H9 (cell line): Measurements from ENCODE around the gene ARID1B. TPM values are rescaled to one million over a fixed set of nuclear protein-coding genes. Genes with fewer than 3 reads are reported as not detected.

Experiments
- DNase-seq: peaks from one replicate; pipeline ENCODE4 v3.0.0-alpha.2; 2017
- H2AFZ ChIP-seq: one replicate; pipeline ENCODE4 v1.6.1; 2013; ENCODE audit warnings: mild to moderate bottlenecking, low read length, control low read depth, moderate library complexity
- H2AK5ac ChIP-seq: 2 replicates; pipeline ENCODE4 v1.6.1; 2013; ENCODE audit warnings: low read length, control low read depth, mixed read lengths; ENCODE audit not compliant: insufficient read length
- H2BK120ac ChIP-seq: one replicate; pipeline ENCODE4 v1.6.1; 2013; ENCODE audit warnings: low read depth, mild to moderate bottlenecking, low read length, control low read depth, inconsistent platforms; ENCODE audit not compliant: poor library complexity, severe bottlenecking
- H2BK12ac ChIP-seq: 2 replicates; pipeline ENCODE4 v1.6.1; 2013; ENCODE audit warnings: low read length, control low read depth, mixed read lengths, low read depth; ENCODE audit not compliant: insufficient read length
- H2BK15ac ChIP-seq: 2 replicates; pipeline ENCODE4 v1.6.1; 2013; ENCODE audit warnings: low read depth, low read length, control low read depth
- H2BK20ac ChIP-seq: one replicate; pipeline ENCODE4 v1.6.1; 2013; ENCODE audit warnings: low read depth, mild to moderate bottlenecking, low read length, control low read depth, inconsistent platforms; ENCODE audit not compliant: poor library complexity, severe bottlenecking
- H2BK5ac ChIP-seq: 2 replicates; pipeline ENCODE4 v1.6.1; 2013; ENCODE audit warnings: low read length, control low read depth, mixed read lengths; ENCODE audit not compliant: insufficient read length
- H3K14ac ChIP-seq: 2 replicates; pipeline ENCODE4 v1.6.1; 2013; ENCODE audit warnings: low read length, control low read depth; ENCODE audit not compliant: insufficient read depth
- H3K18ac ChIP-seq: 2 replicates; pipeline ENCODE4 v1.6.1; 2013; ENCODE audit warnings: low read depth, mild to moderate bottlenecking, mixed read lengths, low read length, control low read depth; ENCODE audit not compliant: insufficient read length
- H3K23ac ChIP-seq: 2 replicates; pipeline ENCODE4 v1.6.1; 2013; ENCODE audit warnings: low read length, control low read depth, mixed read lengths, low read depth; ENCODE audit not compliant: insufficient read length
- H3K23me2 ChIP-seq: 2 replicates; pipeline ENCODE4 v1.6.1; 2013; ENCODE audit warnings: low read depth, mild to moderate bottlenecking, mixed read lengths, low read length, control low read depth; ENCODE audit not compliant: insufficient read length, poor library complexity, severe bottlenecking
- H3K27ac ChIP-seq: 2 replicates; pipeline ENCODE4 v1.5.1; 2013; ENCODE audit warnings: low read length, control low read depth, mixed read lengths, low read depth; ENCODE audit not compliant: insufficient read length
- H3K27me3 ChIP-seq: 2 replicates; pipeline ENCODE4 v1.6.1; 2013; ENCODE audit warnings: low read length, control low read depth, inconsistent platforms; ENCODE audit not compliant: insufficient read depth
- H3K4ac ChIP-seq: 2 replicates; pipeline ENCODE4 v1.6.1; 2013; ENCODE audit warnings: low read depth, mild to moderate bottlenecking, control low read depth, inconsistent platforms, low read length, moderate library complexity
- H3K4me1 ChIP-seq: 2 replicates; pipeline ENCODE4 v1.6.1; 2013; ENCODE audit warnings: low read length, control low read depth, inconsistent platforms; ENCODE audit not compliant: insufficient read depth
- H3K4me2 ChIP-seq: 2 replicates; pipeline ENCODE4 v1.6.1; 2013; ENCODE audit warnings: low read length, control low read depth, mixed read lengths; ENCODE audit not compliant: insufficient read length, insufficient read depth
- H3K56ac ChIP-seq: 2 replicates; pipeline ENCODE4 v1.6.1; 2013; ENCODE audit warnings: low read depth, mild to moderate bottlenecking, mixed read lengths, low read length, control low read depth; ENCODE audit not compliant: insufficient read length
- H3K79me1 ChIP-seq: 2 replicates; pipeline ENCODE4 v1.6.1; 2013; ENCODE audit warnings: low read depth, mild to moderate bottlenecking, moderate library complexity, low read length, control low read depth, inconsistent platforms; ENCODE audit not compliant: insufficient read depth, poor library complexity, severe bottlenecking
- H3K79me2 ChIP-seq: 2 replicates; pipeline ENCODE4 v1.6.1; 2013; ENCODE audit warnings: low read length, control low read depth, inconsistent platforms; ENCODE audit not compliant: insufficient read depth
- H3K9ac ChIP-seq: 2 replicates; pipeline ENCODE4 v1.6.1; 2013; ENCODE audit warnings: low read length, control low read depth, mixed read lengths; ENCODE audit not compliant: insufficient read length; ENCODE audit errors: extremely low read depth
- H3K9me3 ChIP-seq: one replicate; pipeline ENCODE4 v1.6.1; 2013; ENCODE audit warnings: low read depth, low read length, inconsistent platforms; ENCODE audit not compliant: control insufficient read depth
- H3T11ph ChIP-seq: one replicate; pipeline ENCODE4 v1.6.1; 2013; ENCODE audit warnings: mild to moderate bottlenecking, low read length, control low read depth, inconsistent platforms
- H4K20me1 ChIP-seq: one replicate; pipeline ENCODE4 v1.6.1; 2013; ENCODE audit not compliant: control insufficient read depth, insufficient read length, insufficient read depth
- H4K5ac ChIP-seq: 2 replicates; pipeline ENCODE4 v1.6.1; 2013; ENCODE audit warnings: low read depth, mild to moderate bottlenecking, mixed read lengths, low read length, control low read depth; ENCODE audit not compliant: insufficient read length
- H4K8ac ChIP-seq: replicated peaks from 2 replicates; pipeline ENCODE4 v1.6.1; 2013; ENCODE audit warnings: low read length, control low read depth, mixed read lengths, low read depth; ENCODE audit not compliant: insufficient read length
- H4K91ac ChIP-seq: 2 replicates; pipeline ENCODE4 v1.6.1; 2013; ENCODE audit warnings: low read depth, mild to moderate bottlenecking, moderate library complexity, mixed read lengths, low read length, control low read depth; ENCODE audit not compliant: insufficient read length
- H3K27ac Mint-ChIP-seq, 3 experiments: 2 replicates in 2 of 3; 3 replicates in 1 of 3; pipeline ENCODE4 v1.8.0; 2020 to 2021; ENCODE audit warnings: mixed read lengths in 3 of 3, mild to moderate bottlenecking in 1 of 3, moderate library complexity in 1 of 3
- H3K27me3 Mint-ChIP-seq: 2 replicates; pipeline ENCODE4 v1.8.0; 2021; ENCODE audit warnings: low read depth, mild to moderate bottlenecking, moderate library complexity, mixed read lengths
- H3K36me3 Mint-ChIP-seq, 3 experiments: 2 replicates in 2 of 3; 3 replicates in 1 of 3; pipeline ENCODE4 v1.8.0; 2020 to 2021; ENCODE audit warnings: low read depth in 3 of 3, mixed read lengths in 3 of 3; ENCODE audit not compliant: insufficient read depth in 1 of 3
- H3K4me1 Mint-ChIP-seq, 2 experiments: 2 replicates each; pipeline ENCODE4 v1.8.0; 2020; ENCODE audit warnings: mixed read lengths in 2 of 2
- H3K4me3 Mint-ChIP-seq, 2 experiments: 2 replicates in 1 of 2; 3 replicates in 1 of 2; pipeline ENCODE4 v1.8.0; 2020 to 2021; ENCODE audit warnings: mild to moderate bottlenecking in 2 of 2, mixed read lengths in 2 of 2, moderate library complexity in 1 of 2
- H3K9me3 Mint-ChIP-seq, 2 experiments: 2 replicates in 1 of 2; 3 replicates in 1 of 2; pipeline ENCODE4 v1.8.0; 2020; ENCODE audit warnings: mild to moderate bottlenecking in 2 of 2, mixed read lengths in 2 of 2, moderate library complexity in 1 of 2
- CTCF ChIP-seq: fragments of 200-600 bp; sonication (generic); conservative IDR thresholded peaks from 3 replicates; pipeline ENCODE4 v1.8.0; 2021; ENCODE audit warnings: antibody characterized with exemption, mild to moderate bottlenecking
- WGBS: extraction: QIAGEN DNeasy Blood & Tissue Kit; methylation state at CpG from one replicate; pipeline ENCODE4 v1.1.7; 2013; ENCODE audit warnings: missing lambda C conversion rate, low lambda C conversion rate, mixed read lengths; ENCODE audit not compliant: insufficient read length; ENCODE audit errors: extremely low coverage; 5-methylcytosine and 5-hydroxymethylcytosine counted together
- total RNA-seq: library from RNA; stranded (reverse); gene quantifications from 2 replicates; pipeline ENCODE4 v1.2.1, GENCODE V29; 2021

Gene ARID1B
- total RNA-seq, 1 experiment from 2014 or later: 88.2 TPM

DNA sequence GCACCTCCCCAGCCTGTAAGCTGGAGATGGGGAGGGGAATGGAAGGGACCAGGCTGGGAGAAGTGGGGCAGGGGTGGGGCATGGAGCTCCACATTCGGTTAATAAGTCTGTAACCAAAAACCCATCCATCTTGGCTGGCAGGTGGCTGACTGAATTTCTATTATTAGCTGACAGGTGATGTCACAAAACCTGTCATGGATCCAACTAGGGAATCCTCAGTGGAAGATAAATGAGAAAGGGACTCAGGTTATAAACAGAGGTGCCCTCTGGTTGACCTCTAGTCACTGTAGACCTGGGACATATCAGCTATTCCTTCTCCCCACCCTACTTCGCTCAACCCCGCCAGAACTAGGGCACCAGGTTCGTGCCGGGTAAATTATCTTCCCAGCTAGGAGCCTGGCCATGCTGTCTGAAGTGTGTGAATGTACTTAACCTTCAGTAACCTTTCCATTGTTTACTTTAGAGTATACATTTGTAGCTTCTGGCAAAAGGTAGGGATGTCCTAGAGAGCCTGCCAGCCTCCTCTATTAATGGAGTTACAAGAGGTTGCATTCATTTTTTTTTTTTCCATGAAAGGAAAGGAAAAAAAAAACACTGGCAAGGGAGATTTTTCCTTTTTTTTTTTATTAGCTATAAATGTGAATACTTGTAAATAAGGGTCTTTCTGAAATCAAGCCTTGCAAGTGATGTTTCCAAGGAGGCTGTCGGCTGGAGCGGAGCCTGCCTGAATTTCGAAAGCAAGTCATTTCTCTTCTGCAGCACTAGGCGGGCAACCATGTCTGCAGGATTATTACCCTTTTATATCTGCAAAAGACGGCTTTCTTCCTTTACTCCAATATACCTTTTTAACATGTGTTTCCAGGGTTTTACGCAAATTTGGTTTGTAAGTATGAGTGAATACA, 410.3 kb downstream of the ARID1B start:
- H4K91ac ChIP-seq: no peak overlapping the region
- H2BK120ac ChIP-seq: no peak overlapping the region
- H2BK12ac ChIP-seq: no peak overlapping the region
- H4K20me1 ChIP-seq: no peaks in the 10 kb centered on the region
- H3K4me1 Mint-ChIP-seq: peaks cover 15 to 19% of the 10 kb centered on the region in 2 experiments
- no peak overlapping the region for H3K23ac ChIP-seq
- no peaks in the 10 kb centered on the region for H3K79me2 ChIP-seq
- no peak overlapping the region for H3K9ac ChIP-seq
- H3K9me3 ChIP-seq: no peaks in the 10 kb centered on the region
- H3K27ac ChIP-seq: no peak overlapping the region
- no peak overlapping the region for H4K5ac ChIP-seq
- H3K23me2 ChIP-seq: no peaks in the 10 kb centered on the region
- no peak overlapping the region for H2AFZ ChIP-seq
- H3K27ac Mint-ChIP-seq: 0 out of 7 replicates have a peak overlapping the region, but pooled peaks of 1 of the 3 experiments have one; percentile 38
- H3K14ac ChIP-seq: no peak overlapping the region
- no peak overlapping the region for H2AK5ac ChIP-seq
- H3K36me3 Mint-ChIP-seq: peaks cover 36 to 65% (median 50%) of the 10 kb centered on the region in 3 experiments
- no peak overlapping the region for H2BK15ac ChIP-seq
- H3K56ac ChIP-seq: no peak overlapping the region
- 0 out of 2 replicates have a peak, but pooled peaks cover 2% of the 10 kb centered on the region for H3K4me1 ChIP-seq
- H3K27me3 ChIP-seq: no peaks in the 10 kb centered on the region
- TF ChIP-seq CTCF: no peak
- H3K4me2 ChIP-seq: no peak overlapping the region
- WGBS: no CpG with 5 or more reads among the region's 11 CpGs
- H2BK5ac ChIP-seq: no peak overlapping the region
- no peaks in the 10 kb centered on the region for H3K79me1 ChIP-seq
- H3K18ac ChIP-seq: no peak overlapping the region
- H2BK20ac ChIP-seq: no peak overlapping the region
- no peak overlapping the region for H4K8ac ChIP-seq
- H3K9me3 Mint-ChIP-seq: no peaks in the 10 kb centered on the region
- DNase-seq: no peak
- H3K4ac ChIP-seq: no peak overlapping the region
- H3K4me3 Mint-ChIP-seq: no peak overlapping the region
- H3K27me3 Mint-ChIP-seq: no peaks in the 10 kb centered on the region
- H3T11ph ChIP-seq: no peak overlapping the region
